HG02588 (cell line): Measurements from ENCODE around the gene SOX2.

Source experiments
- ATAC-seq: cut with Tn5 transposase; IDR thresholded peaks from one replicate; pipeline ENCODE4 v1.9.1; 2021; ENCODE audit warnings: mild to moderate bottlenecking, moderate library complexity; ENCODE audit not compliant: unreplicated experiment

Gene SOX2

DNA sequence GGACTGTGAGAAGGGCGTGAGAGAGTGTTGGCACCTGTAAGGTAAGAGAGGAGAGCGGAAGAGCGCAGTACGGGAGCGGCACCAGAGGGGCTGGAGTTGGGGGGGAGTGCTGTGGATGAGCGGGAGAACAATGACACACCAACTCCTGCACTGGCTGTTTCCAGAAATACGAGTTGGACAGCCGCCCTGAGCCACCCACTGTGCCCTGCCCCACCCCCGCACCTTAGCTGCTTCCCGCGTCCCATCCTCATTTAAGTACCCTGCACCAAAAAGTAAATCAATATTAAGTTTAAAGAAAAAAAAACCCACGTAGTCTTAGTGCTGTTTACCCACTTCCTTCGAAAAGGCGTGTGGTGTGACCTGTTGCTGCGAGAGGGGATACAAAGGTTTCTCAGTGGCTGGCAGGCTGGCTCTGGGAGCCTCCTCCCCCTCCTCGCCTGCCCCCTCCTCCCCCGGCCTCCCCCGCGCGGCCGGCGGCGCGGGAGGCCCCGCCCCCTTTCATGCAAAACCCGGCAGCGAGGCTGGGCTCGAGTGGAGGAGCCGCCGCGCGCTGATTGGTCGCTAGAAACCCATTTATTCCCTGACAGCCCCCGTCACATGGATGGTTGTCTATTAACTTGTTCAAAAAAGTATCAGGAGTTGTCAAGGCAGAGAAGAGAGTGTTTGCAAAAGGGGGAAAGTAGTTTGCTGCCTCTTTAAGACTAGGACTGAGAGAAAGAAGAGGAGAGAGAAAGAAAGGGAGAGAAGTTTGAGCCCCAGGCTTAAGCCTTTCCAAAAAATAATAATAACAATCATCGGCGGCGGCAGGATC, at the start of gene SOX2:
Gene SOX2 (plus strand): TSS at position 601 of the 811 bp plus-strand sequence. CDS start 436 bp downstream, outside the sequence.
- ATAC-seq, result no peak

DNA sequence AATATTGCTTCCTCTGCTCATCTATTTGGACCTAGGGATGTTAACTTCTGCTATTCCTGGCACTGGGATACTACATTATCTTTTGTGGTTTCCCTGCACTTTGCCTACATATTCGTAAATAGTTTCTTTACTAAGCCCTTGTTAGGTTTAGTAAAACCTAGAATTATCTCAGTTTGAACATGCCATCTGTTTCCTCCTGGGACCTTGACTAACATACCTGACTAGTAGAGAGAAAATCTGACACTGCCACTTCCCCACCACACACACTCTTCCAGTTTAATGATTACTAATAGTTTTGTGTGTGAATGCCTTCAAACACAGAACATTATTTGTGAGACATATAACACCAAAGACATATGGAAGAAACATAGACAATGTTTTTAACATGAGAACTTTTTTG, 28.2 kb upstream of the SOX2 start:
- ATAC-seq, result no peak

DNA sequence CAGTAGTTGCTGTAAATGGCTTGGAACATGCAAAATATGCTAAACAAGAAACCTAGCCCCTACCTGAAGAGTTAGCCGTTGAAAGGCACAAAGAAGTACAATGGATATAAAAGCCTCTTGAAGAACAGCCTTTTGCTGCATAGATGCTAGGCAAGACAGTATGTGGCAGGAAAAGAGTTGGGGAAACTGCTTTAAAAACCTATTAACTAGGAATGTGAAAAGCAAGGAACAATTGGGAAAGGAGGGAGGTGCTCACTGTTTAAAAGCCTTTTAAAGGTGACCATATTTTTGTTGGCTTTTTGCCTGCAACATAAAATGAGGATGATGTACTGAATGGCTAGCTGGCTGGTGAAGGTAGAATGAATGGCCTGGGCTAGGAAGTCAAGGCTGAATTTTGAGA, 24.5 kb upstream of the SOX2 start:
- ATAC-seq, result no peak

DNA sequence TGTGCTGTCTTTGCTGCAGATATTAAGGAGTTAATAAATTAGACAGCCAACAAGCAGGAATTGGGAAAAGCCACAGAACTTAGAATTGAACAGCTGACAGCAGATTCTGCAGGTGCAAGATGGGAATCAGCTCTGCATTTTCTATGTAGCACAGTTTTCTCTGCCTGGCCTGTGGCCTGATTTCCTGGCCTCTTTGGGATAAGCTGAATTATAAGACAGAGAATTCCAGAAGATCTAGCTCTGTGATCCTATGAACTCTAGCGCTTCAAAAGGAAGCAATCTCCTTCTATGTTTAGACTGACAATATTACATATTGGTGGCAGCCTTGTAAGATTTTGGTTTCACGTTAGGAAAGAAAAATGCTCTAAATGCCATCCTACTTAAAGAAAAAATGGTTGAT, 24.0 kb upstream of the SOX2 start:
- ATAC-seq, result no peak

DNA sequence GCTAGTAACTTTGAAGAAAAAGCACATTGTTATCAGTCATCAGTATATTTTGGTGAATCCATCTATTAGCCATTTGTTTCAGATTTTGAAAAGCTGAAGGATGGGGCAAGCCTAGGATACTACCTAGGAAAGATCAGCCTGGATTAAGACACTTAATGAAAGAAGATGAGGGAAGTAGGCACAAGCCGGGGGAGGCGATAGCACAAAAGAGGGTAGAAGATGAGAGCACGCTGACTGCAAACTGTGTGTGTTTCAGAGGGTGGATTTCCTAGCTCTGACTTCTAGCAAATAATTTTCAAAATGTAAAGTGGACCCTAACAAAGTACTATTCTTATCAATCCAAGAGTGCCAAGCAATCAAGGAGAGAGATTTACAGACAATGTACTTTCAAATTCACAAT, 22.2 kb upstream of the SOX2 start:
- no peak for ATAC-seq

DNA sequence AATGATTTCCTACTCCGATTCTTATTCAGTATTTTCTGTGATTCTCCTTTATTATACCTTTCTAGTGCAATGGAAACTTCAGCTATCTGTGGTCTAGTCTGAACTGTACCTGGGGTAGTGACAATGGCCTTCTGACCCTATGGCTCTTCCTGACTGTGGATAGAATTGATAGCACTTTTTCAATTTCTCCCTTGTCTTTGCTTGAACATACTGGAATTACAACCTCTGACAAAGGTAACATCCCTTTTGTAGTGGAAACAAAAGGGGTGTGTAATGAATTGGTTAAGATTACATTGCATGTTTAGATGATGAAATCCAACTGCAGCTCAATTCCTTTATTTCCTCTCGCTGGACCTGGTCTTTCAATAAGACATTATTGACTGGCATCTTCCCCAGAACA, 21.0 kb upstream of the SOX2 start:
- no peak for ATAC-seq

DNA sequence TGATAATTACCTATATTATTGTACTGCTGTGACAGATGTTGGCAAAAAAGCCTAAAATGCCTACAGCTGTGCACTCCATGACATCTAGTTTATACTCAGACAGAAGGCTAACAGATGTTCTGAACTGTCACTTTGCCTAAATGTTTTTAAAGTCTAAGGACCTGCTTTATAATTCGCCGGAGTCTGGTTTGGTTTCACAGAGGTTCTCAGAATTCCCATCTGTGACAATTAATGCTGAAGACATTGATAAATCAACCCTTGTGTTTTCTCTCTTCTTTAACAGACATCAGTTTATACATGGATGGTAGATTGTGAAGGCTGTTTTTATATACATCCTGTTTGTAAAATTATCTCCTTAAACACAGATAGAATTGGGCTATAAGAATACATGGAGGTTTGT, 19.8 kb upstream of the SOX2 start:
- ATAC-seq, result no peak

DNA sequence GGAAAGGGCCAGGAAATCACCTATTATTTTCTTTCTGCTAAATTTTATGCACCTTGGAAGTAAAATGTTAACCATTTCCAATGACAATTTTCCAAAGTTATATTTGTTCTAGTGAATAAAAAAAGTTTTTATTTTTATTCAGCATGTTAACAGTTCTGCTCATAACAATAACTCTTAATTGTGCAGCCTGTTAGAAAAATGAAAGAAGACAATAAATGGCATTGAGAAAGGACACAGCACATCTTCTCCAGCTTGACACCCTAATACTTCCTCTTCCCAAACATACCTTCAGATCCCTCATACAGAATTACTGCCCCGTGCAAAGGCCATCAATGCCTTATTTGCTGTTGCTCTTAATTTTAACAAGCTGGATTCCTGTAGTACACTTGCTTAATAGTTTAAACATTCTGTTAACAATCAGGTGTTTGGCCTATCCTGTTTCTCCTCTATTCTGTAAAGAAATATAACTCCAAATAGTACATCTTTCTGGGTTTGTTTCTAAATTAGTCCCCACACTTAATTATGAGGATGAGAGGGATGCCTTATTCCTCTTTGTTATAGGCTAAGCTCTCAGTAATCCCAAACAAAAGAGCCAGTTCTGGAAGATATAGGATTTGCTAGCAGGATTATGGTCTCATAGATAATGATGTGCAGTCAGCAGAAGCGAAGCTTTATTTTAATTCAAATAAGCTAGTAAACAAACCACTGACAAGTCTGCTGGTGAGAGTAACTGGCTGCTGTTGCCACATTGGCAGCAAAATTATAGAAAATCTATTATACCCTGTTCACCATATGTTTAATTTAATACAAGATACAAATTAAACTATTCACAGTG, 19.2 kb upstream of the SOX2 start:
- ATAC-seq, result no peak

DNA sequence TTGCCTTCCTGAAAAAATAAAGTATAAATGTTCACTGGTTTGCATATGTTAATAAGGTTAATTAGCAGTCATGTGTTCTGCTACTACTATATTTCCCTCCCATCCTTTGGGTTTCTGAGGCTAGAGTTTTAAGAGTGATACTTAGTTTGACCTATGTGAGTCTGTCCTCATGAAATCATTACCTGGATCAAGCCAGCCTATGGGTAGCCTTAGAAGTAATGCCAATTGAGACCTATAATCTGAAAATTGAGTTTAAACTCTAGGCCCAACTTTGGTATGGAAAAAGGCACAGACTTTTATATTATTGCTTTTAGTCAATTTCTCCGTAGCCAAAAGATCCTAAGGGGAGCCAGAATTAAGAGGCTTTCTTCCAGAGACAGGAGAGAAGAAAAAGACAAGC, 18.4 kb upstream of the SOX2 start:
- no peak for ATAC-seq

DNA sequence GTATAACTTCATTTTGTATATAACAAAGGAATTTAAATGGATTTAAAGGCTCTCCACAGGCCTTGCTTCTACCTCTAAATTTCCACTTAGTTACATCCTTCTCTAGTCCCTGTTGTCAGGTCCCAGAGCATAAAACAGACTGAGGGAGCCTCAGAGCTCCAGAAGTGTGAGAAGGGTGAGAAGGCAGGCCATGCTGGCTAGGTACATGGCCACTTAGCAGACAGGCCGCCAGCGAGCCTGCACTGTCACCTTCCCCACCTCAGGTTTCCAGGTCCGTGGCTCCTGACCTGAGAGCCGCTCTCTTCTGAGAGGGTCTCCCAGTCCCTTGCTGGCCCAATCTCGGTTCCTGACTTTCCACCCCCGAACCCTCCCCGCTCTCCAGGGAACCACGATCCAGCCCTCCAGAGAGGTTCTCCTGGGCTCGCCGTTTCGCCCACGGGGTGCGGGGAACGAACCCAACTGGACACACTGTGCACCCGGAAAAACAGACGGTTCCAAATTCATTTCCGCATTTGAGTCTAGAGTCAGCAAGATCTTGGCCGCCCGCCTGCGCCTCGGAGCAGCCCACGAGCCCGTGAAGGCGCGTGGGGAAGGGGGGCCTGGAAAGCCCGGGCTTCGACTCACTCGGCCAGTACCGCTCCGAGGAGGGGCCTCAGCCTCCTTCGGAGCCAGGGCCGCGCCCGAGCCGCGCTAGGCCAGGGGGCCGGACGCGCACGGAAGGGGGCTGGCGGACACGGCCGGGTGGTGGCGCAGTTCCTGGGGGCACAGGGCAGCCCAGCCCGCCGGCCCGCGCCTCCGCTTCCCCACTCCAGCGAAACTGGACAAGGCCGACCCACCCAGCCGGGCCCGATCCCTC, 16.7 kb upstream of the SOX2 start:
- ATAC-seq, result no peak

DNA sequence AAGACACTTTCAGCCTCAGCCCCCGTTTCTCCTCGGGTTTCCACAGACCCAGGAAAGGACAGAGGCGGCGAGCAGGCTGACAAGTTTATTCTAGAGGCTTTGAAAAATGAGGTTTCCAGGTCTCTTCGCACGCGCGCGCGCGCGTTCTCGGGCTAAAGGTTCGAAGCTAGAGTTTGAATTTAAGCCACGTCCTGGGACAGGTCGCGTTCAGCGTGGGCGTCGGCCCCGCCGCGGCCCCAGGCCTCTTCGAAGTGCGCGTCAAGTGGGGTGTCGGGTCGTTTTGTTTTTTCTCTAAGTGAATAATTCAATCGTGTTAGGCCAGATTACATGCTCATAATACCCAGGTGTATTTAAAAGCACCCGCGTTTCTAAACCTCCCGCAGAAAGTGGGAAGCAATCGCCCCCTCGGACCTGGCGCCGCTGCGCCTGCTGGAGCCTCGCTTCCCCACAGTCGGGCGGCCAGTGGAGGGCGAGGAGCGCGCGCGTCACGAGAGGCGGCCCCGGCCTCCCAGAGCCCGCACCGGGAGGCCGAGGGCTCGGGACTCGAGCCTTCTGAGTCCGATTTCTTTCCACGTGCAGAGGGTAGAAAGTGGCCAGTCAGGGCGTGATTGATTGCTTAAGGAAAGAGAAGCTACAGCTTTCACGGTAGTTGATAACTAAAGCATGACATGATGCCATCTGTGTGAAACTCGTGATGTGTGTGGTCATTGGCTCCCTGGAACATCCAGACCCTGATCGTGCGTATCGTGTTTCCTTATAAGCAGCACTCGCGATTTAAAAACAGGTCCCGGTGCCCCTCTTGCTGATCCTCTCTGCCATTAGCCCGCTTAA, 15.8 kb upstream of the SOX2 start:
- ATAC-seq, result no peak

DNA sequence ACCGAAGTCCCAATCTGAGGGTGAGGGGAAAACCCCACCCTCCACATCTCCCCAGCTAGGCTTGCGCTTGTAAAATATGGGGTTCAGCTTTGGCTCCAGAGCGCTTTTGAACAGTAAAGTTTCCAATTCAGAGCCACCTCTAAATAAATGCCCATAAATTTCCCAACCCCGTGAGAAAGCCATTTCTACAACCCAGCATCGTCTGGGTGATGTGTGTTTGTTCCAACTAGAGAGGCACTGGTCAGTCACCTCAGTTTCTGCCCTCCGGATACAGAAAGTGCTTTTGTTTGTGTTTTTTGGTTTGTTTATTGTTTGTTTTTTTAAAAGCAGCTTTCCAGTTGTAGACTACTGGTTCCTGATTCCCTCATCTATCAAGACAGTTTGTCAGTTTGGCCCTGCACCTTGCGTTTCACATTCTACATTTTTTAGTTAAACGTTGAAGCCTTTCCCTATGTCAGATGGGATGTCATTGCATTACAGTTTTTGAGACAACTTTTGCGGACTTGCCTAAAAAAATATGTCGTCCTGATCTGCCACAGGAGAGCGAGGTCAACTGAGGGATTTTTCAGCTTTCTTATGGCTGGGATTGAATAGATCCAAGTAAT, 15.0 kb upstream of the SOX2 start:
- ATAC-seq, result no peak

DNA sequence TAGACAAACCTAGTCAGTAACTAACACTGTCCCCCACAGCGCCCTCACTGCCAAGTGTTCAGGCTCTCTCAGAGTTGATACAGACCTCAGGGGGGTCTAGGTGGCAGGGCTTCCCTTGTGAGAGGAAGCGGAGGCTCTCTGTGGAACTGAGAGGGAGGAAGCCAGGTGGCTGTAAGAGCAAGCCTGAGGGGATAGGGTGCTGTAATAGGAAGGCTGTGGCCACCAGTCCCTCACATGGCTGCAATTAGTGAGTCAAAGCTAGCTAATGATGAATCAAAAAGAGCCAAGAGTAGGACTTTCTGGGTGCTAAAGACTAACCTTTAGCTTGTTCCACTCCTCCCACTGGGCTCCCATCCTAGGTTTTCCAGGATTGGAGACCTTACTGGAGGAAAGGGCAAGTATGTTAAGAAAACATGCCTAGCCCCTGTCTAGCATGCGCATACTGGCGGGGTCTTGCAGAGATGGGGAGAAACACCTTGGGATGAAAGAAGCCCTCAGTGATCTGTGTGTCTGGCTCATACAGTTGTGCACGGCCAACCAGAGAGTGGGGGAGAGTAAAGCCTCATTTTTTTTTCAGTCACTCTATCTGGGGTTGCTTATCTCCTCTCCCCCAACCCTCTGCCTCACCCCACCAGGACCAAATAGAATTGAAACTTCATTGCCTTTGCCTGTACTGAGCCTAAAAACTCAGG, 13.3 kb upstream of the SOX2 start:
- ATAC-seq, result peak; percentile 37

DNA sequence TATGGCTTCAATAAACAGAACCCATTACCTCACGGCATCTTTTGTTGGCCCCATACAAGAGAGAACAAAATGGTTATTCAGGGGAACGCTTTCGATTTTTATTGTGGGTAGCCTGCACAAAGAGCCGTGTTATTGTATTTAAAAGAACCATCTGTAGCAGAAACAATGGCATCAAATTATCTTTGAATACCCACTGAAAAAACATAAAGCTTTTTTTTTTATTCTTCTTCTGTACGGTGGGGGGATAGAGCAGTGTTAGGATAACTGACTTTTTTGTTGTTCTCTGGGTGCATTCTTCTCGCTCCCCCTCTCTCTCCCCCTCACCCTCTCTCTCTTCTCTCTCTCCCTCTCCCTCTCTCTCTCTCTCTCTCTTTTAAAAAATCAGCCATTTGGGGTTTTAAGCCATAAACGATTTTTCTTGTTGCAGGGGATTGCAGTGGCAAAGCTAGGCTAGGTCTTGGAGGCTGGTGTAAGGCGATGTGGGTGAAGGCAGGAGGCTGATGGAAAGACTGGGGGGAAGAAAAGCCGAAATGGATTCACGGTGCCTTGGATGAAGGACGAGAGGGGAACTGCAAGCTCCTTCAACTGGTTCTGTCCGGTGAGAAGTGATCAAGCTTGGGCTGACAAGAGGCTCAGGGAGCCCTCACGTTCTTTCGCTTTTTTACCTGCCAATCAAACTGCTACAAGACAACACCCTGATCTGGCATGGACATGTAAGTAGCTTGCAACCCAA, 12.4 kb upstream of the SOX2 start:
- ATAC-seq, result no peak

DNA sequence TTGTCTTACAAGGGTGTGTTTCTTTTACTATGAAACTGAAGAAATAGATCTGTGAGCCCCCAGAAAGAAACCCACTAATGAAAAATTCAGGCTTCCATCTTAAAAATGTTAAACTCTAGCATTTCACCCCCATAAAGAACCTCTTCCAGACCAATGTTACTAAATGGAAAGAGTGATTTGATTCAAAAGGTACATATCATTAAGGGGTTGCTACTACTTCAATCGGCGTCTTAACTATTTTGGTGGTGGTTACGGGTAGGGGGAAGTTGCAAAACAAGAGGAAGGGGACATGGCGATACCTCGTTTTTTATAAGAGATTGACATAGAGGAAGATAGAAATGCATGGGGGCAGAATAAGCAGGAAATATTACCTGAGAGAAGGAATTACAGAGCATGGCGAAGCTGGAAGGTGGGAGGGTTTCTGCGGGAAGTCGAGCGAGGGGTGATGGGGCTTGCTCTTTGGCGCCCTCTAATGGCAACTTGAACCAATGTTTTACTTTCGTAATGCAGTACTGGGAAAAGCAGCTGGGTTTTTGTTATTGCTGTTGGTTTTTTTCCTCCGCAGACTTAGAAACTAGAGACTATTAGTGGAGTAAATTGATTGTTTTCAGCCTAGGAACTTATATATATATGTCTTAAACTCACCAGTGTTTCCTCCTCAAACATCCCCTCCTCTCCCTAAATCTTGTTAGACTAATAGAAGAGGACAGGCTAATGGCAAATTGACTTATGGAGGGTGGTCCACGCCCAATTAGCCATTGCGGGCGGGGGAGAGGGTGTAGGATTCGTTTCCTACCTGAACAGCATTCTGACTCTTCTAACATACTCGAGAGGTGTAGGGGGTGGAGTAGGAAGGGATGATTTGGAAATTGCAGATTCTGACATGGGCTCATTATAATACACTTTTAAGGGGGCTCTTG, 11.3 kb upstream of the SOX2 start:
- peak; percentile 61 for ATAC-seq

DNA sequence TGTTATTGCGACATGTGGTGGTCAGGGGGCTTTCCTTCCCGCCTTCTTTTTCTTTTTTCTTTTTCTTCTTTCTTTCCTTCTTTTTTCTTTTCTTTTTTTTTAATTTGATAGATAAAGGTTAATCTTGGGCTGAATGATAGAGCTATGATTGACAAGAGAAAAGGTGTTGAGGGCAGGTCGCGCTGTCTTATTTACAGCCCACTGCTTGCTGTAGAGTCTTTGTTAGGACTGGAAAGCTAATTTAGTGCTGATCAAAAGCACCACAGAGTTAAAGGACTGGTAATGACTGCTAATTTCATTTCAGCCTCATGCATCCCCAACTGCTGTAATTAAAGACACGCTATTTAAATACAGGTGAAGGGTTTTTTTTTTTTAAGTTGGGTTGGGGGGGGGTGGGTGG, 10.6 kb upstream of the SOX2 start:
- ATAC-seq, result no peak

DNA sequence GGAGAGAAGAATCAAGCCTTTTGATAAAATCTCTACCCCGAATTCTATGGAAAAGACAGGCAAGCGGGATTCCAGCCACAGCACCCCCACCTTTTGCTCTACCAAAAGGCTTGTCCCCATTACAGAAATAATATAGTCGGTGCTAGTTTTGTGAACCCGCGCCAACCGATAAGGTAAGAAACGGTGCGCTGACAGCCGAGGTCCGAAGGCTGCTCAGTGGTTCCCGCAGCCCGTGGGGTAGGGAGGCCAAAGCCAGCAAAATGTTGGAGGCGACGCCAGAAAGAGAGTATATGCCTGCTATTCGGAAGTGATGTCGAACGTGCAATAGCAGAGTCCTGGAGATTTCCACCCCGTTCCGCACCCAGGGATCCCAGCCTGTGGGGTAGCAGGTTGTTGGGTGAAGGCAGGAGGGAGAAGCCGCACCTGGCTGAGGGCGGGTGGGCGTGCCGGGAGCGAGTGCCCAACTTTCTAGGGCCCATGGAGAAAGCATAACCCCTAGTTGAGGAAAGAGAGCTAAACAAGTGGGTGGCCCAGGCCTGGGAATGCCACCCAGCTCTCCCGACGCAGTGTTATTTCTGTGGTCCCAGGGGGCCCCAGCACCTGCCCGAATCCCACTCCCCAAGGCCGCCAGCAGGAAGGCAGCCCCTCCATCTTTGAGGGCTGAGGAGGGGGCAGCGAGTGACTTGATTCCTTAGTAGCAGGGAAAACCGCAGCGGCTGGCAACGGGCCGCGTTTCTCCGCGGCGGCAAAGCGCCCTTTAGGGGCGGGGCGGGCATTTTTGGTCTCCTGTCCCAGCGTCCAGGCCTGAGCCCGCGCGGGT, 7.9 kb upstream of the SOX2 start:
- ATAC-seq, result no peak
